Lung (tissue), 12 donors: ENCODE data around the gene AOAH. TPM values are rescaled to one million over a fixed set of nuclear protein-coding genes. Genes with fewer than 3 reads are reported as not detected.
"Not testable (repeated sequence)": the region's sequence is repeated elsewhere in the genome, so short reads cannot be mapped to it uniquely, and the experiment has no call there.

Experiments
- ATAC-seq: fragments of 200-7000 bp; cut with Tn5 transposase; one replicate; pipeline ENCODE4 v1.9.1; 2020; ENCODE audit warnings: moderate number of reproducible peaks; ENCODE audit not compliant: insufficient read depth, low FRiP score
- DNase-seq, 3 donors: peaks; one replicate each; pipeline ENCODE4 v3.0.0-alpha.2; 2013 to 2017
- H3K27ac ChIP-seq, 2 donors: one replicate each; pipeline ENCODE4 v1.5.1; 2013; ENCODE audit warnings: mild to moderate bottlenecking in 2 of 2, moderate library complexity in 2 of 2, control low read depth in 1 of 2, inconsistent platforms in 1 of 2, low read depth in 1 of 2, low read length in 1 of 2
- H3K27me3 ChIP-seq, 3 donors: one replicate each; pipeline ENCODE4 v1.5.1; 2013; ENCODE audit warnings: low read length in 2 of 3; ENCODE audit not compliant: control insufficient read depth in 3 of 3, insufficient read depth in 3 of 3
- H3K36me3 ChIP-seq, 4 donors: one replicate each; pipeline ENCODE4 v1.5.1; 2013; ENCODE audit warnings: low read length in 4 of 4, mild to moderate bottlenecking in 1 of 4, moderate library complexity in 1 of 4; ENCODE audit not compliant: control insufficient read depth in 4 of 4, insufficient read depth in 4 of 4
- H3K4me1 ChIP-seq, 5 donors: one replicate each; pipeline ENCODE4 v1.5.1; 2013; ENCODE audit warnings: low read length in 5 of 5, mild to moderate bottlenecking in 2 of 5, moderate library complexity in 1 of 5; ENCODE audit not compliant: control insufficient read depth in 5 of 5, insufficient read depth in 5 of 5
- H3K4me3 ChIP-seq: one replicate; pipeline ENCODE4 v1.5.1; 2013; ENCODE audit warnings: mild to moderate bottlenecking, control low read depth, moderate library complexity
- H3K9ac ChIP-seq, 2 donors: one replicate each; pipeline ENCODE4 v1.5.1; 2013; ENCODE audit warnings: low read length in 2 of 2, control low read depth in 1 of 2; ENCODE audit not compliant: insufficient read depth in 1 of 2
- H3K9me3 ChIP-seq, 4 donors: one replicate each; pipeline ENCODE4 v1.5.1; 2013; ENCODE audit warnings: low read length in 3 of 4, mild to moderate bottlenecking in 1 of 4, moderate library complexity in 1 of 4; ENCODE audit not compliant: control insufficient read depth in 4 of 4, insufficient read depth in 3 of 4
- WGBS, 2 donors: extraction: QIAGEN DNeasy Blood & Tissue Kit; methylation state at CpG; one replicate each; pipeline ENCODE4 v1.1.7; 2013; 5-methylcytosine and 5-hydroxymethylcytosine counted together
- polyA plus RNA-seq, 2 donors: library from polyadenylated mRNA; stranded (reverse); fragments of 200-250 nt; gene quantifications; one replicate each; pipeline ENCODE4 v1.2.1, GENCODE V29; 2013
- total RNA-seq, 2 donors: library from RNA; depleted of rRNA in 1 of 2; stranded (reverse); fragments of >200 nt in 1 of 2; gene quantifications; one replicate each; pipeline ENCODE4 v1.2.1, GENCODE V29; 2014 to 2021
- TF ChIP-seq, protein P1 (sequence below): IDR thresholded peaks from 2 replicates; pipeline ENCODE4 v1.5.1; 2012; ENCODE audit warnings: mild to moderate bottlenecking; ENCODE audit errors: control extremely low read depth, extremely low read depth
- donor health status: control.
- donor health status: control.
- donor health status: Bipolar disorder and iron deficiency.
- donor health status: healthy.
- donor health status: DM: yes; HTN: yes; CAD: no.

AOAH gene
- total and polyA plus RNA-seq, 4 donors, result 4.7 to 36.4 (median 29.0) TPM

DNA sequence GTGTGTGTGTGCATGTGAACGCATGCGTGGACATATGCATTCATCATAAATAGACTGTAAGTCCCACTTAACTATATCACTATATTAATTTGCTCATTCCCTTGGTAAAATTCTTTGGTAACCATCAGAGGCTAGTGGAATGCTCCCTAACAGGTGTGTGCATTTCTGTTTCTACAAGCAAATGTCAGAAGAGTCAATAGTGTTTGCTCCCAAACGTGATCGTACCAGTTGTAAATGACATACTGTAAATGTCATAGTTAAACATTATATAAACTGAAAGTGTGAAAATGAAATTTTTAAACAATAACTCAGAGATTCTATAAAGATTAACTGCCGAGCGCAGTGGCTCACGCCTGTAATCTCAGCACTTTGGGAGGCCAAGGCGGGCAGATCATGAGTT, 240.0 kb downstream of the AOAH start:
- DNase-seq (peak in 2 of 3 donors; percentile 15 to 29), ATAC-seq (no peak)
- Histone ChIP-seq H3K4me1 (no peaks in the 10 kb centered on the region), H3K27me3 (no peaks in the 10 kb centered on the region), H3K4me3 (no peak overlapping the region), H3K36me3 (no peaks in the 10 kb centered on the region), H3K9me3 (no peaks in the 10 kb centered on the region), H3K27ac (no peak overlapping the region), H3K9ac (no peak overlapping the region)
- WGBS, 2 donors, result 77 to 83% methylated on average over 8 of the region's 8 CpGs
- TF ChIP-seq, protein P1, sequence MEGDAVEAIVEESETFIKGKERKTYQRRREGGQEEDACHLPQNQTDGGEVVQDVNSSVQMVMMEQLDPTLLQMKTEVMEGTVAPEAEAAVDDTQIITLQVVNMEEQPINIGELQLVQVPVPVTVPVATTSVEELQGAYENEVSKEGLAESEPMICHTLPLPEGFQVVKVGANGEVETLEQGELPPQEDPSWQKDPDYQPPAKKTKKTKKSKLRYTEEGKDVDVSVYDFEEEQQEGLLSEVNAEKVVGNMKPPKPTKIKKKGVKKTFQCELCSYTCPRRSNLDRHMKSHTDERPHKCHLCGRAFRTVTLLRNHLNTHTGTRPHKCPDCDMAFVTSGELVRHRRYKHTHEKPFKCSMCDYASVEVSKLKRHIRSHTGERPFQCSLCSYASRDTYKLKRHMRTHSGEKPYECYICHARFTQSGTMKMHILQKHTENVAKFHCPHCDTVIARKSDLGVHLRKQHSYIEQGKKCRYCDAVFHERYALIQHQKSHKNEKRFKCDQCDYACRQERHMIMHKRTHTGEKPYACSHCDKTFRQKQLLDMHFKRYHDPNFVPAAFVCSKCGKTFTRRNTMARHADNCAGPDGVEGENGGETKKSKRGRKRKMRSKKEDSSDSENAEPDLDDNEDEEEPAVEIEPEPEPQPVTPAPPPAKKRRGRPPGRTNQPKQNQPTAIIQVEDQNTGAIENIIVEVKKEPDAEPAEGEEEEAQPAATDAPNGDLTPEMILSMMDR, result no peak

DNA sequence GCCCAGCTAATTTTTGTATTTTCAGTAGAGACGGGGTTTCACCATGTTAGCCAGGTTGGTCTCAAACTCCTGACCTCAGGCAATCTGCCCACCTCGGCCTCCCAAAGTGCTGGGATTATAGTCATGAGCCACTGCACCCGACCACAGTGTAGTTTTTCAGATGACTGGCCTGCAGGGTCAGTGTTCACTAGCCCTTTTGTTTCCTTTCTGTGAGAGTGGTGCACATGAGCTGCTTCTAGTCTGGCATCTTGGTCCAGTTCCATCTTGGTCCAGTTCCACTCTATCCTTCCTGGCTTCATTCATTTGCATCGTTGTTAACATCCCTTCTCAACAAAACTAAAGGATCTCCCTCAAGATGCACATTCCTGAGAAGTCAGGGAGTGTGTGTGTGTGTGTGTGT, 240.4 kb downstream of the AOAH start:
- H3K9me3 ChIP-seq, H3K4me3 ChIP-seq, H3K36me3 ChIP-seq, ATAC-seq, H3K9ac ChIP-seq, DNase-seq, H3K27ac ChIP-seq, H3K4me1 ChIP-seq, H3K27me3 ChIP-seq: not testable (repeated sequence)
- 78 to 87% methylated on average over 4 of the region's 4 CpGs for WGBS, 2 donors

DNA sequence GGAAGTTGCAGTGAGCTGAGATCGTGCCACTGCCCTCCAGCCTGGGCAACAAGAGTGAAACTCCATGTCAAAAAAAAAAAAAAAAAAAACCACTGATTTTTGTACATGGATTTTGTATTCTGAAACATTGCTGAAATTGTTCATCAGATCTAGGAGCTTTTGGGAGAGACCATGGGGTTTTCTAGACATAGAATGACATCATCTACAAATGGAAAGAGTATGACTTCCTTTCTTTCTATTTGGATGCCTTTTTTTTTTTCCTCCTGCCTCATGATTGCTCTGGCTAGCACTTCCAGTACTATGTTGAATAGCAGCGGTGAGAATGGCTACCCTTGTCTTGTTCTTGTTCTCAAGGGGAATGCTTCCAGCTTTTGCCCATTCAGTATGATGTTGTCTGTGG, 245.5 kb downstream of the AOAH start:
- 93 to 94% methylated on average over 2 of the region's 2 CpGs for WGBS, 2 donors

DNA sequence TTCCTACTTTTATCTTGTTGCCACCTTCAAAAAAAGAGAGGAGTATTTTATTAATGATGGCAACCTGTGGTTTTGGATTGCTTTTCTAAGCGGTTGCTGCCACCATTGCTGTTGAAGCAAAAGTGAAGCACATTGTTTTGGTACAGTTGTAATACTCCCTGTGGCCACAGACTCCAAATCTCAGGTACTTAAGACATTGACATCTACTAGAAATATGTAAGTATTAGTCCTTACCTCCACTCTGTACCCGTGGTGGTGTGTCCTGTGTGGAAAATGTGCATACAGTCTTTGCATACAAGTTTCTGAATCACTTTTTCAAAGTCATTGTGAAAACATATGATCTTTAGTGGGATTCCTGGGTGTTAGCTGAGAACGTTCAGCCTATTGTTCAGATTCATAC, 248.9 kb downstream of the AOAH start:
- no peaks in the 10 kb centered on the region for H3K9me3 ChIP-seq
- no peak overlapping the region for H3K4me3 ChIP-seq
- 78 to 95% methylated on average over 3 of the region's 3 CpGs for WGBS, 2 donors
- no peak overlapping the region for H3K9ac ChIP-seq
- H3K27ac ChIP-seq, result no peak overlapping the region
- TF ChIP-seq, protein P1, result no peak
- H3K27me3 ChIP-seq, result no peaks in the 10 kb centered on the region
- DNase-seq (no peak), ATAC-seq (no peak)
- H3K4me1 ChIP-seq, result no peaks in the 10 kb centered on the region
- H3K36me3 ChIP-seq, result no peaks in the 10 kb centered on the region

More for the DNA sequence above, 245.5 kb downstream of the AOAH start:
- no peak overlapping the region for H3K9ac ChIP-seq
- no peak overlapping the region for H3K27ac ChIP-seq
- TF ChIP-seq, protein P1, result no peak
- no peaks in the 10 kb centered on the region for H3K36me3 ChIP-seq
- H3K4me3 ChIP-seq, result no peak overlapping the region
- no peaks in the 10 kb centered on the region for H3K27me3 ChIP-seq
- ATAC-seq (no peak), DNase-seq (no peak)
- H3K9me3 ChIP-seq, result no peaks in the 10 kb centered on the region
- H3K4me1 ChIP-seq, result no peaks in the 10 kb centered on the region
